K562 (cell line): ENCODE data around the gene UIMC1. TPM values are rescaled to one million over a fixed set of nuclear protein-coding genes. Genes with fewer than 3 reads are reported as not detected.

Experiments
- AFF1 ChIP-seq, 2 experiments: fragments of 450-650 bp; IDR thresholded peaks; 2 replicates each; pipeline ENCODE4 v1.6.1; 2018; ENCODE audit warnings: mild to moderate bottlenecking in 2 of 2, low read depth in 1 of 2; ENCODE audit not compliant: partially characterized antibody in 2 of 2
- CEBPG ChIP-seq, 3 experiments: fragments of 200-800 bp in 1 of 3; sonication (Bioruptor generic) in 1 of 3; sonication (generic) in 1 of 3; formaldehyde crosslinking in 1 of 3; IDR thresholded peaks in 2 of 3; conservative IDR thresholded peaks in 1 of 3; 2 replicates each; pipeline versions ENCODE4 v1.6.1 to v1.8.0; 2016 to 2022; ENCODE audit warnings: missing compliant biosample characterization in 2 of 3, missing genetic modification characterization in 2 of 3, mild to moderate bottlenecking in 1 of 3, missing genetic modification reagents in 1 of 3
- CTBP1 ChIP-seq: fragments of 450-650 bp; IDR thresholded peaks from 2 replicates; pipeline ENCODE4 v1.6.1; 2016; ENCODE audit warnings: borderline replicate concordance
- ERF ChIP-seq: fragments of 450-650 bp; formaldehyde crosslinking; IDR thresholded peaks from 2 replicates; pipeline ENCODE4 v1.4.0; 2020; ENCODE audit warnings: mild to moderate bottlenecking, mixed read lengths
- ESRRA ChIP-seq: fragments of 450-650 bp; IDR thresholded peaks from 2 replicates; pipeline ENCODE4 v1.6.1; 2014; ENCODE audit warnings: low read depth, mild to moderate bottlenecking, moderate library complexity, borderline replicate concordance
- GATA2 ChIP-seq: sonication (generic); formaldehyde crosslinking; IDR thresholded peaks from 2 replicates; pipeline ENCODE4 v1.4.0; 2020; ENCODE audit warnings: mild to moderate bottlenecking, missing genetic modification reagents
- HNRNPH1 ChIP-seq: fragments of 200-400 bp; formaldehyde crosslinking; optimal IDR thresholded peaks from 2 replicates; pipeline ENCODE3; 2017; ENCODE audit warnings: low read depth, mild to moderate bottlenecking, low read length, moderate library complexity
- KAT7 ChIP-seq: sonication (generic); formaldehyde crosslinking; IDR thresholded peaks from 2 replicates; pipeline ENCODE4 v1.8.0; 2022; ENCODE audit warnings: missing genetic modification reagents, mild to moderate bottlenecking, borderline replicate concordance
- KHSRP ChIP-seq: fragments of 450-650 bp; IDR thresholded peaks from 2 replicates; pipeline ENCODE4 v1.6.1; 2017
- KLF10 ChIP-seq: fragments of 250-450 bp; sonication (Bioruptor Pico); IDR thresholded peaks from 2 replicates; pipeline ENCODE4 v1.6.1; 2021; ENCODE audit warnings: matching md5 sums
- MEF2A ChIP-seq: IDR thresholded peaks from 2 replicates; pipeline ENCODE4 v1.6.1; 2011; ENCODE audit warnings: low read depth, mild to moderate bottlenecking, low read length, moderate library complexity; ENCODE audit not compliant: control insufficient read depth
- NFATC3 ChIP-seq: fragments of 450-650 bp; IDR thresholded peaks from 2 replicates; pipeline ENCODE4 v1.6.1; 2017; ENCODE audit warnings: mild to moderate bottlenecking
- NFYB ChIP-seq: IDR thresholded peaks from 2 replicates; pipeline ENCODE4 v1.6.1; 2011; ENCODE audit warnings: mild to moderate bottlenecking, moderate library complexity; ENCODE audit not compliant: insufficient read length; ENCODE audit errors: extremely low read depth
- PHB ChIP-seq: fragments of 250-450 bp; sonication (Bioruptor Pico); IDR thresholded peaks from 2 replicates; pipeline ENCODE4 v1.5.0; 2021
- PPARD ChIP-seq: fragments of 250-450 bp; sonication (Bioruptor Pico); IDR thresholded peaks from 2 replicates; pipeline ENCODE4 v1.8.0; 2022; ENCODE audit warnings: inconsistent platforms, mild to moderate bottlenecking, moderate library complexity
- SMAD1 ChIP-seq: fragments of 150-350 bp; IDR thresholded peaks from 2 replicates; pipeline ENCODE4 v1.6.1; 2014; ENCODE audit warnings: low read length, low read depth; ENCODE audit not compliant: partially characterized antibody
- SMAD2 ChIP-seq: fragments of 150-350 bp; IDR thresholded peaks from 2 replicates; pipeline ENCODE4 v1.6.1; 2014; ENCODE audit warnings: low read depth, mild to moderate bottlenecking, low read length
- SMAD4 ChIP-seq: fragments of 250-450 bp; sonication (Bioruptor Pico); conservative IDR thresholded peaks from 2 replicates; pipeline ENCODE4 v1.8.0; 2021; ENCODE audit warnings: inconsistent platforms, mild to moderate bottlenecking, moderate library complexity
- SRSF1 ChIP-seq: fragments of 200-400 bp; formaldehyde crosslinking; IDR thresholded peaks from 2 replicates; pipeline ENCODE4 v1.6.1; 2017; ENCODE audit warnings: mild to moderate bottlenecking, low read depth, low read length, moderate library complexity
- SRSF9 ChIP-seq: fragments of 200-400 bp; formaldehyde crosslinking; IDR thresholded peaks from 2 replicates; pipeline ENCODE4 v1.6.1; 2017; ENCODE audit warnings: low read depth, low read length, borderline replicate concordance
- ZNF561 ChIP-seq: fragments of 450-650 bp; formaldehyde crosslinking; conservative IDR thresholded peaks from 2 replicates; pipeline ENCODE4 v1.4.0; 2020; ENCODE audit warnings: mild to moderate bottlenecking, moderate library complexity
- ZNF707 ChIP-seq: fragments of 250-450 bp; sonication (Bioruptor Pico); conservative IDR thresholded peaks from 2 replicates; pipeline ENCODE4 v1.8.0; 2022; ENCODE audit warnings: inconsistent platforms, mild to moderate bottlenecking, moderate library complexity
- ZNF778 ChIP-seq: fragments of 450-650 bp; formaldehyde crosslinking; IDR thresholded peaks from 2 replicates; pipeline ENCODE4 v1.4.0; 2020; ENCODE audit warnings: mild to moderate bottlenecking, moderate library complexity
- polyA plus RNA-seq, 8 experiments: library from polyadenylated mRNA; depleted of rRNA in 4 of 8; stranded (reverse) in 5 of 8; unstranded in 3 of 8; fragments of >200 nt; fragmentation: Nextera tagmentation in 2 of 8; fragmentation: Illumina TruSeq in 1 of 8; extraction: Ambion mirVana in 2 of 8; extraction: Trizol in 1 of 8; gene quantifications; 2 replicates each; pipeline versions ENCODE4 v1.2.1 to v1.2.3, GENCODE V29; 2011 to 2014; ENCODE audit warnings: inconsistent platforms in 1 of 8, missing spikeins in 1 of 8
- total RNA-seq, 7 experiments: library from RNA; depleted of rRNA in 6 of 7; stranded (reverse); fragments of >200 nt in 6 of 7; fragmentation: Illumina TruSeq in 2 of 7; extraction: Trizol in 2 of 7; gene quantifications; 2 replicates each; pipeline versions ENCODE4 v1.2.1 to v1.2.3, GENCODE V29; 2011 to 2021; ENCODE audit warnings: low replicate concordance in 1 of 7
- TF ChIP-seq, protein P1 (sequence below), 2 experiments: fragments of 450-650 bp; IDR thresholded peaks; 2 replicates each; pipeline ENCODE4 v1.6.1; 2016

UIMC1 gene
- total and polyA plus RNA-seq, 9 of the 15 experiments (the other 6 are each of a cell fraction or from before 2014, with no cell fraction given), result 14.9 to 51.7 (median 36.8) TPM

DNA sequence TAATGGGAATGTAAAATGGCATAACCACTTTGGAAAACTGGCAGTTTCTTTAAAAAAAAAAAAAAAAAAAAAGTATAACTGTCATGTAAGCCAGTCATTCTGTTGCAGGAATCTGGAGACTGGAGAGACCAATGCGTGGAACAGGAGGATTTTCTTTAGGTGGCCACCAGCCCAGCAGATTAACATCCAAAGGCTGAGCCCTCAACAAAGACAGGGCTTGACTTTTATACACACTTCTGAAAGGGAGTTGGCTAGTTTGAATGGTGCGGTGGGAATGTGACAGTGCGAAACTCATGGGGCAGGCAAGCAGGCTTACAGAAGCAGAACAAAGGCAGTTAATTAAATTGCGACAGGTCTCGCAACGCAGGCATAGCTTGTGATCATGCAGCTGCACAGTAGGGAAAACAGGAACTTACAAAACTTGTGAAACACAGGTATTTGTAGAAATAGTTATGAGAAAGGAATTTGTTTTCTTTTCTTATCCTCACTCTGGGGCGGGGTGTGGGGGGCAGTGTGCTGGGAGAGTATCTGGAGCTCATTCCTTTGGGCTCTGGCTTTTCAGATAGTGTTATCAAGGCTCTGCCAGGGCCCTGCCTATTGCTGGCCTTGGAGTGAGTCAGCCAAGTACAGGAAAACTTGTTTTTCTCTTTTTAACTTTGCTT lies 12.0 kb downstream of the UIMC1 start (continued):
- TF ChIP-seq, protein P1, sequence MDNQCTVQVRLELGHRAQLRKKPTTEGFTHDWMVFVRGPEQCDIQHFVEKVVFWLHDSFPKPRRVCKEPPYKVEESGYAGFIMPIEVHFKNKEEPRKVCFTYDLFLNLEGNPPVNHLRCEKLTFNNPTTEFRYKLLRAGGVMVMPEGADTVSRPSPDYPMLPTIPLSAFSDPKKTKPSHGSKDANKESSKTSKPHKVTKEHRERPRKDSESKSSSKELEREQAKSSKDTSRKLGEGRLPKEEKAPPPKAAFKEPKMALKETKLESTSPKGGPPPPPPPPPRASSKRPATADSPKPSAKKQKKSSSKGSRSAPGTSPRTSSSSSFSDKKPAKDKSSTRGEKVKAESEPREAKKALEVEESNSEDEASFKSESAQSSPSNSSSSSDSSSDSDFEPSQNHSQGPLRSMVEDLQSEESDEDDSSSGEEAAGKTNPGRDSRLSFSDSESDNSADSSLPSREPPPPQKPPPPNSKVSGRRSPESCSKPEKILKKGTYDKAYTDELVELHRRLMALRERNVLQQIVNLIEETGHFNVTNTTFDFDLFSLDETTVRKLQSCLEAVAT (IDR thresholded peaks at IDR 0.05), result peak; percentile 79 to 91; a peak in 3 of 4 replicates
- TF ChIP-seq AFF1 (IDR thresholded peaks at IDR 0.05; ENCODE audit: low read depth in 1 of 2, partially characterized antibody in 2 of 2) (peak in 1 of 2 experiments; percentile 86), SMAD1 (no peak), MEF2A (peak; percentile 58), ZNF561 (no peak), KHSRP (peak; percentile 73), ZNF707 (0 out of 2 replicates have a peak, but pooled peaks have one; percentile 22), PPARD (CRISPR knock-in tag) (no peak), KAT7 (peak; percentile 80; the same call in 1 of the 2 replicates), GATA2 (peak; percentile 94), PHB (no peak), HNRNPH1 (no peak), NFYB (no peak), ERF (CRISPR knock-in tag) (0 out of 2 replicates have a peak, but pooled peaks have one; percentile 78), ZNF778 (CRISPR knock-in tag) (no peak), SMAD2 (no peak), CEBPG (CRISPR knock-in tag; IDR thresholded peaks at IDR 0.05) (peak; percentile 90), CEBPG (tag; conservative IDR thresholded peaks at IDR 0.05 in 1 of 2, IDR thresholded peaks at IDR 0.05 in 1 of 2) (peak; percentile 85 to 86), ESRRA (peak; percentile 31; the same call in 1 of the 2 replicates), SRSF9 (no peak), NFATC3 (no peak), SMAD4 (CRISPR knock-in tag) (peak; percentile 91), KLF10 (CRISPR knock-in tag) (no peak), SRSF1 (no peak), CTBP1 (peak; percentile 93)
